Activated effector memory CD4-positive, alpha-beta T cell treated with anti-CD3 and anti-CD28 coated beads, Interleukin-2, amount 50 U/mL, for 16 hours (primary cell): ENCODE results near the gene CS.

Experiments used
- DNase-seq: peaks from one replicate; pipeline ENCODE4 v3.0.0-alpha.2; 2020

The CS gene

GRCh38 chr12:56242986-56243385 lies 57.1 kb downstream of the CS start:
- DNase-seq = no peak

DNA sequence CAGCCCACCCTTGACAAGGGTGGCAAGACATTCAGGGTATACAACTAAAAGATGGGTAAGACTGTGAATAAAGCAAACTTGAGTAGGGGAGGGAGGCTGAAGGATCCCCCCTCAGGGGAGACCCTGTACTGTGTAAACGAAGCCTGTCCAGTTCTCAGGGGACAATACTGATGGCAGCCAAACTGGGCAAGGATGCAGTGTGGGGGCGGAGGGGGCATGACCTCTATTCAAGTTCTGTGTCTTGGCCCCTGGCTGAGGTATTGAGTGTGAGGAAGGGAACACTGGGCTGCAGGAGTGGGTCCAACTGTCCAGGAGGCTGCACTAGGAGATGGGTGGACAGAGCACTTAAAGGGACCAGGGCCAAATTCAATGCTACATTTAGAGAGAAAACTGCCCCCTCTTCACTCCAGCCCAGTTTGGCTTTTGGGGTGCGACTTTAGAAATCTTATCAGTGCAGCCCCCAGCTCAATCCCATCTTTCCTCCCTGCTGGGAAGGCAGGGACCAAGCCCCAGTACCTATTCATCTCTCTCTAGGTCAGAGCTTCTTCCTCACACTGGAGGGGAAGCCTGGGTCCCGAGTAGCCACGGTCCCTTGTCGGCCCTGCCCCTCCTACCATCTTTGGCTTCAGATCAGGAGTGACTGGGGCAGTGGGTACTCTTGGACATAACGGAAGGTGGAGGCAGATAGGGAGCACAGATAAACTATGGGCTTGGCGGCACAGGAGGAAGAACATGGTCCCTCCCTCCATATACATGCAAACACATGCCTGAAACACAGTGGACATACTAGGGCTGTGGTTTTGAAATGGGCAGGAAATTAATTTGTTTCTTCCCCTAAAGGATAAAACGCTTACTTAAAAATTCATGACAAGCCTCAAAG lies 58.5 kb downstream of the CS start:
- DNase-seq = no peak

GRCh38 chr12:56237552-56237951 lies 62.6 kb downstream of the CS start:
- DNase-seq = no peak

DNA sequence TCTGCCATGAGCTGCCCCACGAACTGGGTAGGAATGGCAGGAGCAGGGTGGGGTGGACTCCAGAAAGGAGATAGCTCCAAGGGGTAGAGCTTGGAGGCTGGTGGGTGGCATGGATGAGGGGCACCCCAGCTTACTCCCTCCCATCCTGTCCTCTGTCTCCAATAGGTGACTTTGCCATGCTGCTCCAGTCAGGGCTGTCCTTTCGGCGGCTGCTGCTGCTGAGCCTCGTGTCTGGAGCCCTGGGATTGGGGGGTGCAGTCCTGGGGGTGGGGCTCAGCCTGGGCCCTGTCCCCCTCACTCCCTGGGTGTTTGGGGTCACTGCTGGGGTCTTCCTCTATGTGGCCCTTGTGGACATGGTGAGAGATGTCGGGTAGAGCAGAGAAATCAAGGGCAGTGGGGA lies 63.1 kb downstream of the CS start:
- DNase-seq = no peak

- no peak for DNase-seq
Measured at GRCh38 chr12:56236091-56236490, 64.0 kb downstream of the CS start.

GRCh38 chr12:56234746-56235436 lies 65.2 kb downstream of the CS start:
- DNase-seq = no peak

DNA sequence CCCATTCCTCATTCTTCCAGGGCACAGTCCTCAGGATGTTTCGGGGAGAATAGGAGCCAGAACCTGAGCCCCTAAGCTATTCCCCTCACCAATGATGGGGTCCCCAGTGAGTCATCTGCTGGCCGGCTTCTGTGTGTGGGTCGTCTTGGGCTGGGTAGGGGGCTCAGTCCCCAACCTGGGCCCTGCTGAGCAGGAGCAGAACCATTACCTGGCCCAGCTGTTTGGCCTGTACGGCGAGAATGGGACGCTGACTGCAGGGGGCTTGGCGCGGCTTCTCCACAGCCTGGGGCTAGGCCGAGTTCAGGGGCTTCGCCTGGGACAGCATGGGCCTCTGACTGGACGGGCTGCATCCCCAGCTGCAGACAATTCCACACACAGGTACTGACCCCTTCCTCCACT lies 68.9 kb downstream of the CS start:
- no peak for DNase-seq

DNA sequence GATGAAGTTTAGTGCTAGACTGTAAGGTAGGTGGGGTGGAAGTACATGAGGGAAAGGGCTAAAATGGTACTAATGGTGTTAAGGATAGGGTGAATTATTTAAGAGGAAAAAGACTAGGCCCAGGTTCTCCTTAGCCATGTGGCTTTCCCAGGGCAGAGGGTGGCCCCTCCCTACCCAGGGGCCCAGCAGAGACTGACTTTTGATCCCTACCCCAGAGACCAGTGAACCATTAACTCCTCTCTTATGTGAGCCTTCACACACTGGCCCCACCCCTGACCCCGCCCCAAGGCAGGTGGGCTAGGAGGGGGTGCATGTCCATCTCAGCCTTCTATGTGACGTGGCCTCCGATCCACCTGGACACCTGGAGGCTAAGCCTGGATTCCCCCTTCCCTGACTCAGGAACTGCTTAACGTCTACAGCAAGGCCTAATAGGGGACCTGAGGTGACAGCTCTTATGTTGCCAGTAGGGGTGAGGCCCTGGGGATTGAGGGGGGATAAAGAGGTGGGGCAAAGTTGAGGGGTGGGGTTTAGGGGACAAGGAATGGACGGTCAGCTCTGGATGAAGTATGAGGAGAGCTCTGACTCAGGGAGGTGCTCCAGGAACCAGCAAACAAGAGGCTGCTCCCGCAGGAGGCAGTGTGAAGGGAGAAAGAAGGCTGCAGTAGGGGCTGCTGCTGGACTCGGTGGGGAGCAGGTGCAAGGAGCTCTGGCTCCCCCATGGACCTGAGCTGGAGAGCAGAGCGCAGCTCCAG lies 69.5 kb downstream of the CS start:
- no peak for DNase-seq

GRCh38 chr12:56229916-56230431 lies 70.2 kb downstream of the CS start, which contains the start of gene SLC39A5:
TSS of gene SLC39A5 (plus strand) at chr12:56230051. CDS start at chr12:56231275, 1,224 bp downstream.
- no peak for DNase-seq

- DNase-seq = no peak
Measured at GRCh38 chr12:56229082-56229481, 71.0 kb downstream of the CS start.

- no peak for DNase-seq
Measured at GRCh38 chr12:56224954-56225353, 75.2 kb downstream of the CS start.

GRCh38 chr12:56224102-56224701 lies 75.9 kb downstream of the CS start, which contains the start of gene NABP2:
TSS of gene NABP2 (plus strand) at chr12:56224342. CDS start at chr12:56224857, 515 bp downstream.
- DNase-seq = peak; percentile 98

GRCh38 chr12:56223571-56224101 lies 76.5 kb downstream of the CS start:
- no peak for DNase-seq

- no peak for DNase-seq
Measured at GRCh38 chr12:56222531-56222895, 77.6 kb downstream of the CS start.

DNA sequence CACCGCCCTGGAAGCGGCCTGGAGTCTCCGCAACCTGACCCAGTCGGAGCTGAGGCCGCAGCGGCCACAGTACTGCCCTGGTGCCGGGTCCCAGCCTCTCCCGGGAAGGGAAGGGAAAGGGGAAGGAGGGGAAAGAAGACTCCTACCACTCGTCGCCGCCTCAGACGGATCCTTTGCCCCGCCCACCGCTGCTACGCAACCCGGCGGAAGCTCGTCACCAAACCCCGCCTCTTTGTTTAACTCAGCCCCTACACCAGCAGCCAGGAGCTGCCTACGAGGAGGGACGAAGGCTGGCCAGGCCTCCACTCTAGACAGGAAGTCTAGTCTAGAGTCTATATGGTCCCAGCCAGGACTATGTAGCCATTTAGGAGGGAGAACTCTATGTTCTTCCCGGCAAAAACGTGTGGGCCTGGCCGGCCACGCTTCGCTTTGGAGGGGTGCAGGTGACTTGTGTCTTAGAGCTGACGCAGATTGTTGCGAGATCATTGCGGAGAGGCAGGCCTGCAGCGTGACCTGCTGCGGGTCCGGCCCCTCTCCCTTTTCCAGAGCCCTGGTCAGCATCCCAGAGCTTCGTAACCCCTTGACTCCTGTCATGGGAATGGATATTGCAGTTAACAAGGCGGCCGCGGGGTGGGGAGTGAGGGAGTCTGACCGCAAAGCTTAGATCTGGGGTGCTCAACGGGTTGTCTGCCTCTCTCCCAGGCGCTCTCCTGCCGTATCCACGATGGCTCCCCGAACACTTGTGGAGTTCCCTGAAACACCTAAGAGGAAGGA lies 78.2 kb downstream of the CS start, which contains the start of gene RNF41:
Gene RNF41, minus strand, starts transcription at position 166 of the 774 bp plus-strand sequence. CDS start 7,875 bp downstream, outside the sequence.
- peak; percentile 97 for DNase-seq
